GM23248 (cell line): ENCODE results near the gene PRPF4. TPM values are rescaled to one million over a fixed set of nuclear protein-coding genes. Genes with fewer than 3 reads are reported as not detected.

Experiments
- DNase-seq: peaks from one replicate; pipeline ENCODE4 v3.0.0-alpha.2; 2015
- H2AFZ ChIP-seq: fragments of 200-600 bp; sonication (generic); 2 replicates; pipeline ENCODE4 v1.6.1; 2016; ENCODE audit warnings: antibody characterized with exemption
- H3F3A ChIP-seq: fragments of 200-600 bp; sonication (generic); 2 replicates; pipeline ENCODE4 v1.6.1; 2016; ENCODE audit warnings: mild to moderate bottlenecking, antibody characterized with exemption, mixed run types; ENCODE audit not compliant: insufficient read depth
- H3K27ac ChIP-seq: fragments of 200-600 bp; sonication (generic); 2 replicates; pipeline ENCODE4 v1.5.1; 2016; ENCODE audit warnings: mild to moderate bottlenecking
- H3K27me3 ChIP-seq: fragments of 200-600 bp; sonication (generic); replicated peaks from 2 replicates; pipeline ENCODE4 v1.6.1; 2016; ENCODE audit warnings: mild to moderate bottlenecking; ENCODE audit not compliant: insufficient read depth
- H3K36me3 ChIP-seq: fragments of 200-600 bp; sonication (generic); 2 replicates; pipeline ENCODE4 v1.6.1; 2016; ENCODE audit warnings: low read depth, mild to moderate bottlenecking
- H3K4me1 ChIP-seq: fragments of 200-600 bp; sonication (generic); 2 replicates; pipeline ENCODE4 v1.6.1; 2016; ENCODE audit warnings: mild to moderate bottlenecking; ENCODE audit not compliant: insufficient read depth
- H3K4me2 ChIP-seq: fragments of 200-600 bp; sonication (generic); one replicate; pipeline ENCODE4 v1.6.1; 2016; ENCODE audit warnings: mild to moderate bottlenecking; ENCODE audit not compliant: unreplicated experiment
- H3K4me3 ChIP-seq: fragments of 200-600 bp; sonication (generic); 2 replicates; pipeline ENCODE4 v1.5.1; 2016; ENCODE audit warnings: mild to moderate bottlenecking
- H3K79me2 ChIP-seq: fragments of 200-600 bp; sonication (generic); 2 replicates; pipeline ENCODE4 v1.6.1; 2016; ENCODE audit warnings: mild to moderate bottlenecking; ENCODE audit not compliant: insufficient read depth
- H3K9ac ChIP-seq: fragments of 200-600 bp; sonication (generic); 2 replicates; pipeline ENCODE4 v1.6.1; 2016; ENCODE audit warnings: mild to moderate bottlenecking
- H3K9me2 ChIP-seq: fragments of 200-600 bp; sonication (generic); 2 replicates; pipeline ENCODE4 v1.6.1; 2016; ENCODE audit warnings: mixed run types, mild to moderate bottlenecking, moderate library complexity; ENCODE audit not compliant: insufficient read depth
- H3K9me3 ChIP-seq: fragments of 200-600 bp; sonication (generic); one replicate; pipeline ENCODE4 v1.6.1; 2017; ENCODE audit warnings: low read depth
- H4K20me1 ChIP-seq: fragments of 200-600 bp; sonication (generic); 2 replicates; pipeline ENCODE4 v1.6.0; 2016; ENCODE audit not compliant: insufficient read depth
- EZH2 ChIP-seq: fragments of 200-600 bp; sonication (generic); IDR thresholded peaks from 2 replicates; pipeline ENCODE4 v1.6.1; 2018; ENCODE audit warnings: antibody characterized with exemption, mild to moderate bottlenecking; ENCODE audit not compliant: insufficient read depth, poor library complexity, severe bottlenecking
- EZH2phosphoT487 ChIP-seq: fragments of 200-600 bp; sonication (generic); IDR thresholded peaks from 2 replicates; pipeline ENCODE4 v1.6.1; 2018; ENCODE audit warnings: antibody characterized with exemption, moderate library complexity, mild to moderate bottlenecking, low read depth; ENCODE audit not compliant: insufficient read depth
- WGBS, 2 experiments: methylation state at CpG; one replicate each; pipeline ENCODE4 v1.1.6; 2015 to 2017; ENCODE audit warnings: low lambda C conversion rate in 2 of 2, low coverage in 1 of 2; ENCODE audit errors: missing lambda C conversion rate in 2 of 2; 5-methylcytosine and 5-hydroxymethylcytosine counted together
- in situ Hi-C: fragments of 300-500 bp; cut with MboI; formaldehyde crosslinking; loops from 2 replicates; pipeline ENCODE4 v1.15.0; 2020
- polyA plus RNA-seq: library from polyadenylated mRNA; unstranded; fragments of >200 nt; fragmentation: Nextera tagmentation; extraction: Ambion mirVana; gene quantifications from 2 replicates; pipeline ENCODE4 v1.2.1, GENCODE V29; 2016
- total RNA-seq: library from RNA; depleted of rRNA; stranded (reverse); fragments of >200 nt; shearing (Covaris generic); gene quantifications from 2 replicates; pipeline ENCODE4 v1.2.3, GENCODE V29; 2014

The PRPF4 gene
- total and polyA plus RNA-seq, 2 experiments from 2014 or later, result 25.7 to 26.5 TPM

DNA sequence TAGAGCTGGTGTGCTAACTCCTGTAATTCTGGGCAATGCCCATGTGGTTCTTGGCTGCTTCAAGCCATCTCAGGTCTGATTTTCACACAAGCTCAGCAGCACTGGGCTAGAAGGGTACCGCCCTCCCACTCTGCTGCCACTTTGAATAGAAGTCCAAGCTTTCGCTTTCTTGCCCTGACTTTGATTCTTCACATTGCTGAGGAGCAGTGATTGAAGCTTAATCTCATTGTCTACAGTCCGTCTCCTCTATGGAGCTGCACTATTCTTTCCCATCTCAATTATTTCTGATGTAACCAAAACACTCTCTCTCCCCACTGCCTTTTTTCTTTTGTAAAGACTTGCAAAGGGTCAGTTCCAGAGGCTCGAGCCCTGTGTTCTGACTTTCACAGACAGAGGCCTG, 40.6 kb downstream of the PRPF4 start:
- H3K36me3 ChIP-seq, result no peaks in the 10 kb centered on the region
- no peaks in the 10 kb centered on the region for H4K20me1 ChIP-seq
- no peak for DNase-seq
- 0 out of 2 replicates have a peak, but pooled peaks cover under 1% of the 10 kb centered on the region for H3F3A ChIP-seq
- H2AFZ ChIP-seq, result no peak overlapping the region
- TF ChIP-seq EZH2phosphoT487 (no peak), EZH2 (no peak)
- no peaks in the 10 kb centered on the region for H3K9me2 ChIP-seq
- no peak overlapping the region for H3K27ac ChIP-seq
- 91 to 99% methylated on average over 4 of the region's 4 CpGs for WGBS, 2 experiments
- H3K9ac ChIP-seq, result no peak overlapping the region
- no peak overlapping the region for H3K4me3 ChIP-seq
- H3K4me1 ChIP-seq, result no peaks in the 10 kb centered on the region
- in situ Hi-C loops, result no loop called here
- no peaks in the 10 kb centered on the region for H3K9me3 ChIP-seq
- no peak overlapping the region for H3K4me2 ChIP-seq
- H3K79me2 ChIP-seq, result no peaks in the 10 kb centered on the region
- H3K27me3 ChIP-seq, result no peaks in the 10 kb centered on the region

DNA sequence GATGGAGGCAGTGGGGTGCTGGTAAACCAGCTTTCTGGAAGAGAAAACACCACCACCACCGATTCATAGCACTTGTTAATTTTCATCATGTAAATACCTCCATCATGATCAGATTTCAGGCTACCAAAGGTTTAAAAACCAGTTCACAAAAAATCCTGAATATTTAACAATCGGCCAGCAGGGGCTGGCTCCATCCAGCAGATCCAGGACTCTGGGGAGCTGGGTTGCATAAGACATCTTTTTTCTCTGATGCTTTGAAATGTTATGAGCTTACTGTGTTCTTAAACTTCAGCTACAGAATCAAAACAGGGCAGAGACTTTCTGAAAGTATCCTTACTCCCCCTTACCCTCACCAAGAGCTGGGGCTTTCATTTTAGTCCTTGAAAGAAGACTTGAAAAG, 42.3 kb downstream of the PRPF4 start:
- Histone ChIP-seq H4K20me1 (no peaks in the 10 kb centered on the region), H3K27ac (no peak overlapping the region), H3K27me3 (no peaks in the 10 kb centered on the region), H2AFZ (no peak overlapping the region), H3F3A (no peaks in the 10 kb centered on the region), H3K4me1 (no peaks in the 10 kb centered on the region), H3K9me3 (no peaks in the 10 kb centered on the region), H3K9me2 (no peaks in the 10 kb centered on the region), H3K79me2 (no peaks in the 10 kb centered on the region), H3K9ac (no peak overlapping the region), H3K4me2 (no peak overlapping the region), H3K36me3 (no peaks in the 10 kb centered on the region), H3K4me3 (no peak overlapping the region)
- no peak for TF ChIP-seq EZH2phosphoT487
- TF ChIP-seq EZH2, result no peak
- in situ Hi-C loops, result no loop called here
- DNase-seq, result peak; percentile 40
- WGBS, 2 experiments, result 38 to 49% methylated on average over 2 of the region's 2 CpGs

DNA sequence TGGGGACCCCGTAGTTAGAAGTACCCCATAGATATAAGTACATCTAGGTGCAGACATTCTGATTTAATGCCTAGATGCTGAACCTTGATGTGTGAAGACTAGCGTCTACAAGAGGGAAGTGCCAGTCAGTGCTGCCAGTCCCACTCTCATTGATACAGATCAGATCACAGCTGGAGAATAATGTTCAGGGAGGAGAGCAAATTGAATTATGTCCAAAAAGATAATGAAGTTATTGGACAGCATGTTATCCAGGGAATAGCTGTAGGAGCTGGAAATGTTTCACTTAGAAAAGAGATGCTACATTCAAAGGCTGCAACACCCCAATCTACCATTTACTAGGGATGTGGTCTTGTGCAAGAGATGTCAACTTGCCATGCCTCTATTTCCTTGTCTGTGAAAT, 43.6 kb downstream of the PRPF4 start:
- no peaks in the 10 kb centered on the region for H3K79me2 ChIP-seq
- no peaks in the 10 kb centered on the region for H3K9me2 ChIP-seq
- no peak overlapping the region for H3K27ac ChIP-seq
- no peaks in the 10 kb centered on the region for H3K9me3 ChIP-seq
- H3K36me3 ChIP-seq, result no peaks in the 10 kb centered on the region
- no peak overlapping the region for H3K9ac ChIP-seq
- no peak overlapping the region for H3K4me3 ChIP-seq
- H2AFZ ChIP-seq, result no peak overlapping the region
- no peaks in the 10 kb centered on the region for H4K20me1 ChIP-seq
- no peak overlapping the region for H3K4me2 ChIP-seq
- no peaks in the 10 kb centered on the region for H3F3A ChIP-seq
- TF ChIP-seq EZH2 (no peak), EZH2phosphoT487 (no peak)
- DNase-seq, result no peak
- in situ Hi-C loops, result no loop called here
- H3K4me1 ChIP-seq, result no peaks in the 10 kb centered on the region
- H3K27me3 ChIP-seq, result no peaks in the 10 kb centered on the region
- 63 to 84% methylated on average over 2 of the region's 2 CpGs for WGBS, 2 experiments

DNA sequence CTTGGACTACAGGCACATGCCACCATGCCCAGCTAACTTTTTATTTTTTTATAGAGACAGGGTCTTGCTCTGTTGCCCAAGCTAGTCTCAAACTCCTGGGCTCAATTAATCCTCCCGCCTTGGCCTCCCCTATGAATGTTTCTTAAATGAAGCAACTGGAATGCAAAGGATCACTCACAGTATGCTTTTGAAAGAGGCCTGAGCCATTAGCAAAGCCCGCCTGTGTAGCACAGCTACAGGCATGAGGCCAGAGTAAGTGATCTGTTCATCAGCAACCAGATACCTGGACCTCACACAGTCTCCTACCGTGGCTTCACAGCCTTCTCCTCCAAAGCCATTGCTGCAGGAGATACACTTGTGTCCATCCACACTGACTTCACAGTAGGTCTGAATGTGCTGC, 44.6 kb downstream of the PRPF4 start:
- Histone ChIP-seq H3K9ac (no peak overlapping the region), H3K9me3 (no peaks in the 10 kb centered on the region), H4K20me1 (no peaks in the 10 kb centered on the region), H3K27me3 (no peaks in the 10 kb centered on the region), H3K79me2 (no peaks in the 10 kb centered on the region), H3K27ac (no peak overlapping the region), H3F3A (no peaks in the 10 kb centered on the region), H3K4me3 (no peak overlapping the region), H3K4me1 (no peaks in the 10 kb centered on the region), H3K36me3 (no peaks in the 10 kb centered on the region), H3K9me2 (no peaks in the 10 kb centered on the region), H2AFZ (no peak overlapping the region), H3K4me2 (no peak overlapping the region)
- no peak for DNase-seq
- WGBS, 2 experiments, result 70 to 75% methylated on average over 3 of the region's 3 CpGs
- in situ Hi-C loops, result no loop called here
- TF ChIP-seq EZH2phosphoT487 (no peak), EZH2 (no peak)

- Histone ChIP-seq H3K4me2 (no peak overlapping the region), H4K20me1 (no peaks in the 10 kb centered on the region), H3K9ac (no peak overlapping the region), H3K27ac (no peak overlapping the region), H3K4me1 (no peaks in the 10 kb centered on the region), H3K36me3 (no peaks in the 10 kb centered on the region), H3K79me2 (no peaks in the 10 kb centered on the region), H3F3A (no peaks in the 10 kb centered on the region), H3K27me3 (no peaks in the 10 kb centered on the region), H2AFZ (no peak overlapping the region), H3K4me3 (no peak overlapping the region), H3K9me2 (no peaks in the 10 kb centered on the region), H3K9me3 (no peaks in the 10 kb centered on the region)
- DNase-seq, result no peak
- TF ChIP-seq EZH2phosphoT487 (no peak), EZH2 (no peak)
- WGBS, 2 experiments, result 66 to 69% methylated on average over 6 of the region's 6 CpGs
- in situ Hi-C loops, result no loop called here
Measured at GRCh38 chr9:113322671-113323070, 47.2 kb downstream of the PRPF4 start.
